HepG2 (cell line): ENCODE data around the gene COL8A2. TPM values are rescaled to one million over a fixed set of nuclear protein-coding genes. Genes with fewer than 3 reads are reported as not detected.

Source experiments
- ATF2 ChIP-seq: sonication (generic); formaldehyde crosslinking; IDR thresholded peaks from 2 replicates; pipeline ENCODE4 v1.4.0; 2020; ENCODE audit warnings: missing genetic modification reagents
- FOSL1 ChIP-seq: sonication (generic); formaldehyde crosslinking; IDR thresholded peaks from 2 replicates; pipeline ENCODE4 v1.9.0; 2021; ENCODE audit warnings: missing genetic modification reagents, borderline replicate concordance
- HDAC6 ChIP-seq: fragments of 200-600 bp; sonication (generic); IDR thresholded peaks from 2 replicates; pipeline ENCODE4 v1.7.0; 2017; ENCODE audit warnings: mild to moderate bottlenecking, antibody characterized with exemption, low read length, low read depth
- KDM5B ChIP-seq: sonication (generic); formaldehyde crosslinking; IDR thresholded peaks from 2 replicates; pipeline ENCODE4 v1.4.0; 2020; ENCODE audit warnings: missing genetic modification reagents, mild to moderate bottlenecking, borderline replicate concordance
- LCORL ChIP-seq, 2 experiments: fragments of 450-650 bp in 1 of 2; sonication (generic) in 1 of 2; formaldehyde crosslinking in 1 of 2; IDR thresholded peaks; 2 replicates each; pipeline versions ENCODE4 v1.5.0 to v1.6.1; 2017 to 2020; ENCODE audit warnings: antibody characterized with exemption in 1 of 2, missing genetic modification reagents in 1 of 2
- MBD4 ChIP-seq: IDR thresholded peaks from 2 replicates; pipeline ENCODE4 v1.6.1; 2012; ENCODE audit warnings: low read length, inconsistent platforms, borderline replicate concordance
- NFIC ChIP-seq: IDR thresholded peaks from 2 replicates; pipeline ENCODE4 v1.6.1; 2012; ENCODE audit warnings: mild to moderate bottlenecking, low read length, inconsistent platforms
- RFX5 ChIP-seq: IDR thresholded peaks from 2 replicates; pipeline ENCODE4 v1.6.1; 2011; ENCODE audit warnings: low read depth, low read length, improper control_type of control experiment
- TARDBP ChIP-seq: sonication (generic); formaldehyde crosslinking; IDR thresholded peaks from 2 replicates; pipeline ENCODE4 v1.8.0; 2022; ENCODE audit warnings: mild to moderate bottlenecking, missing genetic modification reagents
- ZBTB40 ChIP-seq, 2 experiments: fragments of 450-650 bp in 1 of 2; sonication (generic) in 1 of 2; formaldehyde crosslinking in 1 of 2; IDR thresholded peaks; 2 replicates each; pipeline versions ENCODE4 v1.6.1 to v1.8.0; 2016 to 2022; ENCODE audit warnings: antibody characterized with exemption in 1 of 2, mild to moderate bottlenecking in 1 of 2, missing genetic modification reagents in 1 of 2
- ZFP36 ChIP-seq: fragments of 150-350 bp; IDR thresholded peaks from 2 replicates; pipeline ENCODE4 v1.6.1; 2018; ENCODE audit warnings: borderline replicate concordance, low read length, low read depth; ENCODE audit not compliant: partially characterized antibody
- ZNF230 ChIP-seq: sonication (generic); formaldehyde crosslinking; IDR thresholded peaks from 2 replicates; pipeline ENCODE4 v1.4.0; 2020; ENCODE audit warnings: mild to moderate bottlenecking, missing genetic modification reagents
- ZNF674 ChIP-seq: sonication (generic); formaldehyde crosslinking; IDR thresholded peaks from 2 replicates; pipeline ENCODE4 v1.5.0; 2020; ENCODE audit warnings: low read depth, mild to moderate bottlenecking, missing genetic modification reagents
- ZNF850 ChIP-seq: sonication (generic); formaldehyde crosslinking; conservative IDR thresholded peaks from 2 replicates; pipeline ENCODE4 v1.9.0; 2021; ENCODE audit warnings: mild to moderate bottlenecking, missing genetic modification reagents
- ZXDC ChIP-seq: sonication (generic); formaldehyde crosslinking; IDR thresholded peaks from 2 replicates; pipeline ENCODE4 v1.5.0; 2020; ENCODE audit warnings: mild to moderate bottlenecking, missing genetic modification reagents
- polyA plus RNA-seq, 8 experiments: library from polyadenylated mRNA; depleted of rRNA in 3 of 8; stranded (reverse) in 7 of 8; unstranded in 1 of 8; fragments of >200 nt; fragmentation: Illumina TruSeq in 4 of 8; extraction: Trizol in 4 of 8; gene quantifications; 2 replicates each; pipeline versions ENCODE4 v1.2.1 to v1.2.3, GENCODE V29; 2011 to 2016; ENCODE audit warnings: low read depth in 4 of 8, missing spikeins in 1 of 8, mixed read lengths in 1 of 8; ENCODE audit not compliant: insufficient read depth in 1 of 8
- total RNA-seq, 5 experiments: library from RNA; depleted of rRNA; stranded (reverse); fragments of >200 nt; fragmentation: Illumina TruSeq; extraction: Trizol; gene quantifications; 2 replicates each; pipeline ENCODE4 v1.2.3, GENCODE V29; 2016; ENCODE audit warnings: low read depth in 1 of 5

Gene COL8A2
- total and polyA plus RNA-seq, 2 of the 13 experiments (the other 11 are each of a cell fraction or from before 2014, with no cell fraction given) = 0.13 to 0.24 TPM

- no peak for TF ChIP-seq ZBTB40 (IDR thresholded peaks at IDR 0.05)
- TF ChIP-seq ZBTB40 (CRISPR knock-in tag; IDR thresholded peaks at IDR 0.05) = no peak
- no peak for TF ChIP-seq KDM5B (CRISPR knock-in tag)
- no peak for TF ChIP-seq ZNF850 (CRISPR knock-in tag)
- TF ChIP-seq TARDBP (CRISPR knock-in tag) = no peak
- no peak for TF ChIP-seq LCORL (IDR thresholded peaks at IDR 0.05)
- 0 out of 2 replicates have a peak, but pooled peaks have one; percentile 25 for TF ChIP-seq LCORL (CRISPR knock-in tag; IDR thresholded peaks at IDR 0.05)
- peak; percentile 3 for TF ChIP-seq ZFP36
- TF ChIP-seq FOSL1 = no peak
- no peak for TF ChIP-seq NFIC
- no peak for TF ChIP-seq HDAC6
- no peak for TF ChIP-seq RFX5
- TF ChIP-seq ZXDC (CRISPR knock-in tag) = no peak
- TF ChIP-seq ZNF674 = no peak
- TF ChIP-seq ZNF230 (CRISPR knock-in tag) = no peak
- no peak for TF ChIP-seq MBD4
- TF ChIP-seq ATF2 = no peak
These were observed 9.7 kb upstream of the COL8A2 start (continued) for GRCh38 chr1:36134505-36135329.
